ENCODE data around the gene GRIK2.

DNA sequence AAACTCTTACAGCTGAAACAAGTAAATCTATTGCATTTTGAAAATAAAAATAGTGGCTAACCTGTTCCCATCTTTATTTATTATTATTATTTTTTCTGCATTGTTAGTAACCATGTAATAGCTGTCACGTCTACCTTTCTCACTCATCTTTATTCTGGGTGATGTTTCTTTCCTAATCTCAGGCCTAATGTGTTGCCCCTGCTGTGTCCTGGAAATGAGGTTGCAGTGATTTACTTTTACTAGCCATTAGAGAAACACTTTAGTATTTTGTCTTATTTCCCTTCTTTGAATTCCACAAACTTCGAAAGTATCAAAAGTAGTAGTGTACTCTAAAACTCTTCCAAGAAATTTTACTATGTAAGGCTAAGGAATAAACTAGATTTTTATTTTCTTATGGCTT lies 546.9 kb downstream of the GRIK2 start:
- TF ChIP-seq, protein P1, sequence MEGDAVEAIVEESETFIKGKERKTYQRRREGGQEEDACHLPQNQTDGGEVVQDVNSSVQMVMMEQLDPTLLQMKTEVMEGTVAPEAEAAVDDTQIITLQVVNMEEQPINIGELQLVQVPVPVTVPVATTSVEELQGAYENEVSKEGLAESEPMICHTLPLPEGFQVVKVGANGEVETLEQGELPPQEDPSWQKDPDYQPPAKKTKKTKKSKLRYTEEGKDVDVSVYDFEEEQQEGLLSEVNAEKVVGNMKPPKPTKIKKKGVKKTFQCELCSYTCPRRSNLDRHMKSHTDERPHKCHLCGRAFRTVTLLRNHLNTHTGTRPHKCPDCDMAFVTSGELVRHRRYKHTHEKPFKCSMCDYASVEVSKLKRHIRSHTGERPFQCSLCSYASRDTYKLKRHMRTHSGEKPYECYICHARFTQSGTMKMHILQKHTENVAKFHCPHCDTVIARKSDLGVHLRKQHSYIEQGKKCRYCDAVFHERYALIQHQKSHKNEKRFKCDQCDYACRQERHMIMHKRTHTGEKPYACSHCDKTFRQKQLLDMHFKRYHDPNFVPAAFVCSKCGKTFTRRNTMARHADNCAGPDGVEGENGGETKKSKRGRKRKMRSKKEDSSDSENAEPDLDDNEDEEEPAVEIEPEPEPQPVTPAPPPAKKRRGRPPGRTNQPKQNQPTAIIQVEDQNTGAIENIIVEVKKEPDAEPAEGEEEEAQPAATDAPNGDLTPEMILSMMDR (IDR thresholded peaks at IDR 0.05), result no peak
- TF ChIP-seq POLR2A (IDR thresholded peaks at IDR 0.05; ENCODE audit: low read depth), result no peak
- TF ChIP-seq POLR2AphosphoS5 (IDR thresholded peaks at IDR 0.05), result no peak
- TF ChIP-seq EP300 (IDR thresholded peaks at IDR 0.05), result no peak

All from esophagus muscularis mucosa (tissue), 4 donors.